H1 (cell line): ENCODE data around the gene PIGH. TPM values are rescaled to one million over a fixed set of nuclear protein-coding genes. Genes with fewer than 3 reads are reported as not detected.

Source experiments
- CHD7 ChIP-seq: fragments of 300-600 bp; sonication (generic); IDR thresholded peaks from 2 replicates; pipeline ENCODE4 v1.7.1; 2012; ENCODE audit warnings: low read length, moderate library complexity, mild to moderate bottlenecking, inconsistent platforms; ENCODE audit not compliant: insufficient replicate concordance
- CREB1 ChIP-seq: IDR thresholded peaks from 2 replicates; pipeline ENCODE4 v1.6.1; 2012; ENCODE audit warnings: inconsistent platforms
- KDM4A ChIP-seq: IDR thresholded peaks from one replicate; pipeline ENCODE4 v1.7.1; 2012; ENCODE audit warnings: low read depth, mild to moderate bottlenecking, moderate library complexity, low read length, inconsistent platforms; ENCODE audit not compliant: severe bottlenecking
- polyA plus RNA-seq, 7 experiments: library from polyadenylated mRNA; depleted of rRNA in 3 of 7; stranded (reverse) in 5 of 7; unstranded in 2 of 7; fragments of >200 nt in 5 of 7; fragments of 200-250 nt in 2 of 7; gene quantifications; 1 replicate in 5 of 7; 2 replicates in 1 of 7; 4 replicates in 1 of 7; pipeline versions ENCODE4 v1.2.1 to v1.2.3, GENCODE V29; 2011 to 2013; ENCODE audit warnings: missing spikeins in 2 of 7, mixed read lengths in 2 of 7
- total RNA-seq: library from RNA; stranded (reverse); fragmentation: NEBNext Ultra II Directional; extraction: Animal tissue kit (Norgen Biotek cat#: 25700); gene quantifications from 2 replicates; pipeline ENCODE4 v1.2.1, GENCODE V29; 2021

The PIGH gene
- total and polyA plus RNA-seq, 2 of the 8 experiments (the other 6 are each of a cell fraction or from before 2014, with no cell fraction given), result 7.2 to 8.6 TPM

GRCh38 chr14:67549734-67550133, 50.3 kb downstream of the PIGH start (continued):
- TF ChIP-seq CHD7 (no peak), CREB1 (no peak), KDM4A (no peak)
